PC-3 (cell line): Measurements from ENCODE around the gene PRSS36. TPM values are rescaled to one million over a fixed set of nuclear protein-coding genes. Genes with fewer than 3 reads are reported as not detected.
A peak's percentile ranks its signal among the peaks of the same experiment; 100 is the strongest.

ENCODE experiments used
- ATAC-seq: fragments of 200-7000 bp; cut with Tn5 transposase; 2 replicates; pipeline ENCODE4 v1.9.1; 2020; ENCODE audit warnings: mild to moderate bottlenecking, moderate library complexity
- BruUV-seq: library from RNA; stranded (reverse); fragments of 400-500 nt; replicated peaks from 2 replicates; lab custom pipeline; 2021; lab: Mats Ljungman, UMichigan
- CTCF ChIA-PET: fragments of 300-600 bp; sonication (Branson Sonifier 250); formaldehyde crosslinking; loops from one replicate; lab custom pipeline; 2022; ENCODE audit warnings: antibody characterized with exemption; lab: Charles Lee
- POLR2A ChIA-PET: fragments of 300-600 bp; sonication (Branson Sonifier 250); formaldehyde crosslinking; loops from one replicate; lab custom pipeline; 2022; ENCODE audit warnings: antibody characterized with exemption; ENCODE audit not compliant: unreplicated experiment; lab: Charles Lee
- DNase-seq: peaks from one replicate; pipeline ENCODE4 v3.0.0-alpha.2; 2015
- H2AFZ ChIP-seq: fragments of 300-600 bp; sonication (generic); 2 replicates; pipeline ENCODE4 v1.6.0; 2016; ENCODE audit warnings: antibody characterized with exemption, low read length
- H3F3A ChIP-seq: fragments of 300-600 bp; sonication (generic); one replicate; pipeline ENCODE4 v1.6.0; 2017; ENCODE audit warnings: antibody characterized with exemption, low read length, control low read depth, mild to moderate bottlenecking; ENCODE audit not compliant: unreplicated experiment
- H3K27ac ChIP-seq: fragments of 300-600 bp; sonication (generic); 2 replicates; pipeline ENCODE4 v1.5.1; 2016; ENCODE audit warnings: mild to moderate bottlenecking, low read length
- H3K27me3 ChIP-seq: fragments of 300-600 bp; sonication (generic); 2 replicates; pipeline ENCODE4 v1.6.1; 2016; ENCODE audit warnings: low read length, mixed read lengths
- H3K36me3 ChIP-seq: fragments of 300-600 bp; sonication (generic); 2 replicates; pipeline ENCODE4 v1.6.1; 2016; ENCODE audit warnings: low read depth, mixed run types, low read length, mixed read lengths
- H3K4me1 ChIP-seq: fragments of 300-600 bp; sonication (generic); 2 replicates; pipeline ENCODE4 v1.5.1; 2016; ENCODE audit warnings: low read length; ENCODE audit not compliant: insufficient read depth
- H3K4me2 ChIP-seq: fragments of 300-600 bp; sonication (generic); 2 replicates; pipeline ENCODE4 v1.6.0; 2016; ENCODE audit warnings: low read length
- H3K4me3 ChIP-seq: fragments of 300-600 bp; sonication (generic); 2 replicates; pipeline ENCODE4 v1.5.1; 2016; ENCODE audit warnings: mild to moderate bottlenecking, low read length, mixed read lengths
- H3K79me2 ChIP-seq: fragments of 300-600 bp; sonication (generic); 2 replicates; pipeline ENCODE4 v1.6.1; 2017; ENCODE audit warnings: low read length, mixed read lengths
- H3K9ac ChIP-seq: fragments of 300-600 bp; sonication (generic); 2 replicates; pipeline ENCODE4 v1.6.0; 2016; ENCODE audit warnings: mild to moderate bottlenecking, low read length
- H3K9me2 ChIP-seq: fragments of 300-600 bp; sonication (generic); replicated peaks from 2 replicates; pipeline ENCODE4 v1.6.1; 2016; ENCODE audit warnings: mixed run types, low read length, mixed read lengths
- H3K9me3 ChIP-seq: fragments of 300-600 bp; sonication (generic); 2 replicates; pipeline ENCODE4 v1.6.1; 2016; ENCODE audit warnings: low read length, mixed read lengths
- H4K20me1 ChIP-seq: fragments of 300-600 bp; sonication (generic); 2 replicates; pipeline ENCODE4 v1.6.1; 2016; ENCODE audit warnings: low read length, mixed read lengths
- CTCF ChIP-seq: fragments of 300-600 bp; sonication (generic); conservative IDR thresholded peaks from 2 replicates; pipeline ENCODE4 v1.5.1; 2017; ENCODE audit warnings: antibody characterized with exemption, low read depth, mild to moderate bottlenecking, low read length
- EZH2 ChIP-seq: fragments of 300-600 bp; sonication (generic); IDR thresholded peaks from one replicate; pipeline ENCODE4 v1.6.1; 2017; ENCODE audit warnings: antibody characterized with exemption, mild to moderate bottlenecking, low read length; ENCODE audit not compliant: unreplicated experiment
- EZH2phosphoT487 ChIP-seq: fragments of 300-600 bp; sonication (generic); IDR thresholded peaks from 2 replicates; pipeline ENCODE4 v1.6.1; 2018; ENCODE audit warnings: mild to moderate bottlenecking, antibody characterized with exemption, low read length, borderline replicate concordance
- intact Hi-C: fragments of 100-400 bp; cut with micrococcal nuclease; formaldehyde crosslinking; loops from 2 replicates; pipeline ENCODE4 v1.9.0; 2023
- total RNA-seq: library from RNA; depleted of rRNA; stranded (reverse); fragments of >200 nt; gene quantifications from 2 replicates; pipeline ENCODE4 v1.2.3, GENCODE V29; 2014

Gene PRSS36
- total RNA-seq, 1 experiment from 2014 or later: 0.51 TPM

DNA sequence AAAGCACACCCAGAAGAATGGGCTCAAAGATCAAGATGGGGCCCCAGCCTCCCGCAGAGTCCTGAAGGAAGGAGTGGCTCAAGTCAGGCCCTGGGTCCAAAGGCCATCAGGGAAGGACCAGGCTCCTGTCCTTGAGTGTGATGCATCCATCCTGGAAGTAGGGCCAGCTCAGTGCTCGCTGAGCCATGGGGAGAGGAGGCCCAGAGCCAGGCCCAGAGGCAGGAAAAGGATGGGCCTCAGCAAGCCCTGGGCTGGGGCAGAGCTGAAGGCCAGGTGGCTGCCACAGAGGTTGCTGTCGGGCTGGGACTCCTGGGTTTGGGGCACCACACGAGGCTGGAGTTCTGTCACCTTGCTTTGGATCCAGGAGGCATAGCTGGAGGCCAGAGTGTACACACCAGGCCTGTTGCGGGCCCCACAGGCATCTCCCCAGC lies 18.0 kb downstream of the PRSS36 start:
- no peaks in the 10 kb centered on the region for H3F3A ChIP-seq
- H2AFZ ChIP-seq: no peak overlapping the region
- no peaks in the 10 kb centered on the region for H3K79me2 ChIP-seq
- H3K36me3 ChIP-seq: no peaks in the 10 kb centered on the region; the same call in 1 of the 2 replicates
- no peak overlapping the region for H3K27ac ChIP-seq
- H3K9me2 ChIP-seq: no peaks in the 10 kb centered on the region
- H3K9ac ChIP-seq: no peak overlapping the region
- no TSS peak for BruUV-seq
- no peaks in the 10 kb centered on the region for H3K9me3 ChIP-seq
- POLR2A ChIA-PET: interaction anchor here (0.6 kb wide), 2 partner anchors 10 to 14 kb away, joined by 3 to 5 read pairs; no protein-coding TSS in a partner anchor
- no peaks in the 10 kb centered on the region for H3K27me3 ChIP-seq
- intact Hi-C loops: no loop called here
- no peak overlapping the region for H3K4me2 ChIP-seq
- CTCF ChIA-PET: no interaction called here
- ATAC-seq (no peak), DNase-seq (no peak)
- TF ChIP-seq EZH2 (no peak), EZH2phosphoT487 (no peak), CTCF (no peak)
- H3K4me1 ChIP-seq: peaks cover 34% of the 10 kb centered on the region
- no peak overlapping the region for H3K4me3 ChIP-seq
- H4K20me1 ChIP-seq: no peaks in the 10 kb centered on the region

GRCh38 chr16:31131416-31131815 lies 18.4 kb downstream of the PRSS36 start:
- Histone ChIP-seq H2AFZ (no peak overlapping the region), H3K79me2 (no peaks in the 10 kb centered on the region), H3K4me2 (no peak overlapping the region), H3K4me3 (no peak overlapping the region), H3K27ac (no peak overlapping the region), H3F3A (no peaks in the 10 kb centered on the region), H3K27me3 (no peaks in the 10 kb centered on the region), H3K9ac (no peak overlapping the region), H3K4me1 (peaks cover 34% of the 10 kb centered on the region), H4K20me1 (no peaks in the 10 kb centered on the region), H3K36me3 (no peaks in the 10 kb centered on the region; the same call in 1 of the 2 replicates), H3K9me3 (no peaks in the 10 kb centered on the region), H3K9me2 (no peaks in the 10 kb centered on the region)
- DNase-seq (no peak), ATAC-seq (no peak)
- intact Hi-C loops: no loop called here
- POLR2A ChIA-PET: interaction anchor here (0.6 kb wide), 2 partner anchors 11 to 13 kb away, joined by 3 to 5 read pairs; no protein-coding TSS in a partner anchor
- TF ChIP-seq EZH2phosphoT487: no peak
- TF ChIP-seq EZH2: no peak
- TF ChIP-seq CTCF: no peak
- CTCF ChIA-PET: no interaction called here
- no TSS peak for BruUV-seq

DNA sequence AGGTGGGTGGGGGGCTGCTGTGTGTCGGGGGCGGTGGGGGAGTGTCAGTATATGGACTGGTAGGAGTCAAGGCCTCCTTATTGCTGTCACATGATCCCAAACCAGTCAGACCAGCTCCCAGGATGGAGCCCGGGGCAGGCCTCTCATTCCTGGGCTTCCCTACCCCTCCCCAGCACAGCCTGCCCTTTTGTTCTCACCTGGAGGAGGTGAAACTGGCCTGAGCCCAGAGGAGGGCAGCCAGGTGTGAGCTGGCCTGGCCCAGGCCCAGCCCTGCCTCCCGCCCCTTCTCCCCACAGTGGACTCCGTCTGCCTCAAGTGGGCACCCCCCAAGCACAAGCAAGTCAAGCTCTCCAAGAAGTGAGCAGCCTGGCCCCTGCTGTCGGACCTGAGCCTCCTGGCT lies 19.0 kb downstream of the PRSS36 start:
- Histone ChIP-seq H3K9me2 (no peaks in the 10 kb centered on the region), H3K36me3 (no peaks in the 10 kb centered on the region; the same call in 1 of the 2 replicates), H3K4me2 (peak overlapping the region; percentile 19; the same call in 1 of the 2 replicates), H3K27ac (peak overlapping the region; percentile 18; the same call in 1 of the 2 replicates), H4K20me1 (no peaks in the 10 kb centered on the region), H2AFZ (no peak overlapping the region), H3K4me1 (peaks cover 34% of the 10 kb centered on the region), H3K4me3 (no peak overlapping the region), H3K79me2 (no peaks in the 10 kb centered on the region), H3K9me3 (no peaks in the 10 kb centered on the region), H3K9ac (no peak overlapping the region), H3F3A (no peaks in the 10 kb centered on the region), H3K27me3 (no peaks in the 10 kb centered on the region)
- intact Hi-C loops: no loop called here
- ChIA-PET CTCF (no interaction called here), POLR2A (no interaction called here)
- ATAC-seq (peak; percentile 32), DNase-seq (peak; percentile 67)
- TF ChIP-seq CTCF: no peak
- no peak for TF ChIP-seq EZH2phosphoT487
- no peak for TF ChIP-seq EZH2
- BruUV-seq: no TSS peak
